HCEC 1CT (cell line): ENCODE results near the gene C19orf25.

Experiments used
- DNase-seq: peaks from one replicate; pipeline ENCODE4 v3.0.0-alpha.2; 2017

C19orf25 gene

GRCh38 chr19:1474765-1475351 lies 4.2 kb downstream of the C19orf25 start:
- DNase-seq: no peak

DNA sequence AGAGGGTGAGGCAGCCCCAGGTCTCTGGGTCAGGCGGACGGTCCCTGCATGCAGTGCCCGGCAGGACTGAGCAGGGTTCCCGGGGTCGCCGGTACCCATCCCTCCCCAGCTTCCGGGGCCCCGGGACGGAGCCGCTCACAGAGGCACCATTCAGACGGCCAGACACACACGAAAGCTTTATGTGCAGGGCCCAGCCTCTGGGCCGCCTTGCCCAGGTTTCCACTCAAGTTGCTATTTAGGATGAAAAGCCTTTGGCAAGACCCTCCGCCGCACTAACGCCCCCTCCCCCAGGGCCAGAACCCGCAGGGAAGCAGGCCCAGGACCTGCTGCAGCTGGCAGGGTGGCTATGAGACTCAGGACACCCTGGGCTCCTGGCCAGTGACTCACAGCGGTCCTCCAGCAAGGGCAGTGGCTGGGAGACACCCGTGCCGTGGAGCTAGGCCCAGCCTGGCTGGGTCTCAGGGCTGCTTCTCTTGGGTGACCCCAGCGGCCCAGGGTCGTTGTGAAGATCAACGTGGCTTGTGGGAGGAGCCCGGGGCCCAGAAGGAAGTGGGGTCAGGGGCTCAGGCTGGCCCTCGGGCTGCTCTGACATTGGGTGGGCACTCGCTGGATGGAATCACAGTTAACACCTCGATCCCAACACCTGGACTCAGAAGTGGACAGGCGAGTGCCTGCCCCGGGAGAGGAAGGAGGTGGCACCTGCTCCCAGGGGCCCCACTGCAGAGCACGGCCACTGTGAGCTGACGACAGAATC lies 4.8 kb downstream of the C19orf25 start:
- peak; percentile 5 for DNase-seq

- DNase-seq: no peak
These were observed 5.7 kb downstream of the C19orf25 start for GRCh38 chr19:1473085-1473851.

- peak; percentile 0 for DNase-seq
These were observed 6.6 kb downstream of the C19orf25 start for GRCh38 chr19:1472231-1473084.

GRCh38 chr19:1471515-1472160 lies 7.4 kb downstream of the C19orf25 start:
- no peak for DNase-seq

GRCh38 chr19:1471010-1471514 lies 8.0 kb downstream of the C19orf25 start:
- no peak for DNase-seq

DNA sequence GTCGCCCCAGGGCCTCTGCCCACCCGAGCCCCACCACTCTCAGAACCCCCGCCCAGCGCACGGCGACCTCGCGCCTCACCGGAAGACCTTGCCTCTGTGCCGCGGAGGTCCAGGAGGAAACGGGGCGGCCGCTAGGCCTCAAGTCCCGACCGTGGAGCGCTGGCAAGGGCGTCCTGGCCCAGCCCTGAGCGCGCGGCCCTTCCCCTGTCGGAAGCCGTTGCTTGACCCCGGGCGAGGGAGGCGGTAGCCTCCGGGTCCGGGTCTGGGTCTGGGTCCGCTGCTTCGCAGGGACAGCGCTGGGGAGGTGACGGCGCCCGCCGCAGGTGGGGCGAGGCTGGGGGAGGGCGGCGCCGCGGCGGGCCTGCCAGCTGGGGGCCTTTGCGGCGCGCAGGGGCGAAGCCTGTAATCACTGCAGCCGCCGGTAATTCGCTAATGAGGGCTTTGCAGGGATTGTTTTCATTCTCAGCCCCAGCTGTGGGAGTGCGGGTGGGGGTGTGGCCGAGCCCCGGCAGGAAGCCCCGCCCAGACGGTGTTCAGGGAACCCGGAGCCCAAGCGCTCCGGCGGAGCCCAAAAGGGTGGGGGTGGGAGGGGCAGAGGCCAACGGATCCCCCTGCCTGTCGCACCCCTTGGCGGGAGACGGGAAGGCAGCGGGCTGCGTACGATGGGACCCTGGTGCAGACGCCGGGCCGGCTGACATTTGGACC lies 8.6 kb downstream of the C19orf25 start:
- peak; percentile 0 for DNase-seq

DNA sequence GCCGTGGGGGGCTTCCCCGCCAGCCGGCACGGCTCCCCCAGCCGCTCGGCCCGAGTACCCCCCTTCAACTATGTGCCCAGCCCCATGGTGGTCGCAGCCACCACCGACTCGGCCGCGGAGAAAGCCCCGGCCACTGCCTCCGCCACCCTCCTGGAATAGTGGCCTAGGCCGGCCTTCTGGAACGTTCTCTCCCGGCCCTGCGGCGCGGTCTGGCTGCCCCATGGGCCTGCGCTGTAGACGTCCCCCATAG lies 9.0 kb downstream of the C19orf25 start:
- no peak for DNase-seq

DNA sequence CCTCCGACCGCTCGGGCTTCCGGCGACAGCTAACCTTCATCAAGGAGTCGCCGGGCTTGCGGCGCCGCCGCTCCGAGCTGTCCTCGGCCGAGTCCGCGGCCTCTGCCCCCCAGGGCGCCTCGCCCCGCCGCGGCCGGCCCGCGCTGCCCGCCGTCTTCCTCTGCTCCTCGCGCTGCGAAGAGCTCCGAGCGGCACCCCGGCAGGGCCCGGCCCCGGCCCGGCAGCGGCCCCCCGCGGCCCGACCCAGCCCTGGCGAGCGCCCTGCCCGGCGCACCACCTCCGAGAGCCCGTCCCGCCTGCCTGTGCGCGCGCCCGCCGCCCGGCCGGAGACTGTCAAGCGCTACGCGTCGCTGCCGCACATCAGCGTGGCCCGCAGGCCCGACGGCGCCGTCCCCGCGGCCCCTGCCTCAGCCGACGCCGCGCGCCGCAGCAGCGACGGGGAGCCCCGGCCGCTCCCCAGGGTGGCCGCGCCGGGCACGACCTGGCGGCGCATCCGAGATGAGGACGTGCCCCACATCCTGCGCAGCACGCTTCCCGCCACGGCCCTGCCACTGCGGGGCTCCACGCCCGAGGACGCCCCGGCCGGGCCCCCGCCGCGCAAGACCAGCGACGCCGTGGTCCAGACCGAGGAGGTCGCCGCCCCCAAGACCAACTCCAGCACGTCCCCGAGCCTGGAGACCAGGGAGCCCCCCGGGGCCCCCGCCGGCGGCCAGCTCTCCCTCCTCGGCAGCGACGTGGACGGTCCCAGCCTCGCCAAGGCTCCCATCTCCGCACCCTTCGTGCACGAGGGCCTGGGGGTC lies 9.6 kb downstream of the C19orf25 start:
- no peak for DNase-seq

DNA sequence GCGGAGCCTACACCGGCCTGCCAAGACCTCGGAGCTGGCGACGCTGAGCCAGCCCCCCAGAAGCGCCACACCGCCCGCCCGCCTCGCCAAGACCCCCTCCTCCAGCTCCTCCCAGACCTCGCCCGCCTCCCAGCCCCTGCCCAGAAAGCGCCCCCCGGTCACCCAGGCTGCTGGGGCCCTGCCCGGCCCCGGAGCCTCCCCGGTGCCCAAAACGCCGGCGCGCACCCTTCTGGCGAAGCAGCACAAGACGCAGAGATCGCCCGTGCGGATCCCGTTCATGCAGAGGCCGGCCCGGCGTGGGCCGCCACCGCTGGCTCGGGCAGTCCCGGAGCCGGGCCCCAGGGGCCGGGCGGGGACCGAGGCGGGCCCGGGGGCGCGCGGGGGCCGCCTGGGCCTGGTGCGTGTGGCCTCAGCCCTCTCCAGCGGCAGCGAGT lies 10.2 kb downstream of the C19orf25 start:
- no peak for DNase-seq

GRCh38 chr19:1468274-1468820 lies 10.7 kb downstream of the C19orf25 start:
- no peak for DNase-seq

DNA sequence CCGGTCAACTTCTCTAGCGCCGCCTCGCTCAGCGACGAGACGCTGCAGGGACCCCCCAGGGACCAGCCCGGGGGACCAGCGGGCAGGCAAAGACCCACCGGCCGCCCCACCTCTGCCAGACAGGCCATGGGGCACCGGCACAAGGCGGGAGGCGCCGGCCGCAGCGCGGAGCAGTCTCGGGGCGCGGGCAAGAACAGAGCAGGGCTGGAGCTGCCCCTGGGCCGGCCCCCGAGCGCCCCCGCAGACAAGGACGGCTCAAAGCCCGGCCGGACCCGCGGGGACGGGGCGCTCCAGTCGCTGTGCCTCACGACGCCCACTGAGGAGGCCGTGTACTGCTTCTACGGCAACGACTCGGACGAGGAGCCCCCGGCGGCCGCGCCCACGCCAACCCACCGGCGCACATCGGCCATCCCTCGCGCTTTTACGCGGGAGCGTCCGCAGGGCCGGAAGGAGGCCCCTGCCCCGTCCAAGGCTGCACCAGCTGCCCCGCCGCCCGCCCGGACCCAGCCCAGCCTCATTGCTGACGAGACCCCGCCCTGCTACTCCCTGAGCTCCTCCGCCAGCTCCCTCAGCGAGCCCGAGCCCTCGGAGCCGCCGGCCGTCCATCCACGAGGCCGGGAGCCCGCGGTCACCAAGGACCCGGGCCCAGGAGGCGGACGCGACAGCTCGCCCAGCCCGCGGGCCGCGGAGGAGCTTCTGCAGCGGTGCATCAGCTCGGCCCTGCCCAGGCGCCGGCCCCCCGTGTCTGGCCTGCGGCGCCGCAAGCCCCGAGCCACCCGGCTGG lies 11.3 kb downstream of the C19orf25 start:
- DNase-seq: no peak

GRCh38 chr19:1467215-1467489 lies 11.9 kb downstream of the C19orf25 start:
- no peak for DNase-seq

DNA sequence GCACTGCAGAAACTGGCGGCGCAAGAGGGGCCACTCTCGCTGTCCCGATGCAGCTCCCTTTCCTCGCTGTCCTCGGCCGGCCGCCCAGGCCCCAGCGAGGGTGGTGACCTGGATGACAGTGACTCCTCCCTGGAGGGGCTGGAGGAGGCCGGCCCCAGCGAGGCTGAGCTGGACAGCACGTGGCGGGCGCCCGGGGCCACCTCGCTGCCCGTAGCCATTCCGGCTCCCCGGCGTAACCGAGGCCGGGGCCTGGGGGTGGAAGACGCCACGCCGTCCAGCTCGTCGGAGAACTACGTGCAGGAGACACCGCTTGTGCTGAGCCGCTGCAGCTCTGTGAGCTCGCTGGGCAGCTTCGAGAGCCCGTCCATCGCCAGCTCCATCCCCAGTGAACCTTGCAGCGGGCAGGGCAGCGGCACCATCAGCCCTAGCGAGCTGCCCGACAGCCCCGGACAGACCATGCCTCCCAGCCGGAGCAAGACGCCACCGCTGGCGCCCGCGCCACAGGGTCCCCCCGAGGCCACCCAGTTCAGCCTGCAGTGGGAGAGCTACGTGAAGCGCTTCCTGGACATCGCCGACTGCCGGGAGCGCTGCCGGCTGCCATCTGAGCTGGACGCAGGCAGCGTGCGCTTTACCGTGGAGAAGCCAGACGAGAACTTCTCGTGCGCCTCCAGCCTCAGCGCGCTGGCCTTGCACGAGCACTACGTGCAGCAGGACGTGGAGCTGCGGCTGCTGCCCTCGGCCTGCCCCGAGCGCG lies 12.4 kb downstream of the C19orf25 start:
- no peak for DNase-seq

DNA sequence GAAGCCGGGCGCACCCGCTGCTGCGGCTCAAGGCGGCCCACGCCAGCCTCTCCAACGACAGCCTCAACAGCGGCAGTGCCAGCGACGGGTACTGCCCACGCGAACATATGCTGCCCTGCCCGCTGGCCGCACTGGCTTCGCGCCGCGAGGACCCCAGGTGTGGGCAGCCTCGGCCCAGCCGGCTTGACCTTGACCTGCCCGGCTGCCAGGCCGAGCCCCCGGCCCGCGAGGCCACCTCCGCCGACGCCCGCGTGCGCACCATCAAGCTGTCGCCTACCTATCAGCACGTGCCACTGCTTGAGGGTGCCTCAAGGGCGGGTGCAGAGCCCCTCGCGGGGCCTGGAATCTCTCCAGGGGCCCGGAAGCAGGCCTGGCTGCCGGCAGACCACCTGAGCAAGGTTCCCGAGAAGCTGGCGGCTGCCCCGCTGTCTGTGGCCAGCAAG lies 13.0 kb downstream of the C19orf25 start:
- DNase-seq: no peak

DNA sequence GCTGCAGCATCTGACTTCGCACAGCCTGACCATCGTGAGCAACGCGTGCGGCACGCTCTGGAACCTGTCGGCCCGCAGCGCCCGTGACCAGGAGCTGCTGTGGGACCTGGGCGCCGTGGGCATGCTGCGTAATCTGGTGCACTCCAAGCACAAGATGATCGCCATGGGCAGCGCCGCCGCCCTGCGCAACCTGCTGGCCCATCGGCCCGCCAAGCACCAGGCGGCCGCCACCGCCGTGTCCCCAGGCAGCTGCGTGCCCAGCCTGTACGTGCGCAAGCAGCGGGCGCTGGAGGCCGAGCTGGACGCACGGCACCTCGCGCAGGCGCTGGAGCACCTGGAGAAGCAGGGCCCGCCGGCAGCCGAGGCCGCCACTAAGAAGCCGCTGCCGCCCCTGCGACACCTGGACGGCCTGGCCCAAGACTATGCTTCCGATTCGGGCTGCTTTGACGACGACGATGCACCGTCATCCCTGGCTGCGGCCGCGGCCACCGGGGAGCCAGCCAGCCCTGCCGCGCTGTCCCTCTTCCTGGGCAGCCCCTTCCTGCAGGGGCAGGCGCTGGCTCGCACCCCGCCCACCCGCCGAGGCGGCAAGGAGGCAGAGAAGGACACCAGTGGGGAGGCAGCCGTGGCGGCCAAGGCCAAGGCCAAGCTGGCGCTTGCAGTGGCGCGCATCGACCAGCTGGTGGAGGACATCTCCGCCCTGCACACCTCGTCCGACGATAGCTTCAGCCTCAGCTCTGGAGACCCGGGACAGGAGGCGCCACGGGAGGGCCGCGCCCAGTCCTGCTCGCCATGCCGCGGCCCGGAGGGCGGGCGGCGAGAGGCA lies 13.6 kb downstream of the C19orf25 start:
- DNase-seq: peak; percentile 0

GRCh38 chr19:1461862-1462261 lies 17.2 kb downstream of the C19orf25 start:
- DNase-seq: no peak
